CD14-positive monocyte (primary cell): ENCODE data around the gene NFATC1. TPM values are rescaled to one million over a fixed set of nuclear protein-coding genes. Genes with fewer than 3 reads are reported as not detected.

Experiments used
- DNase-seq, 3 donors: peaks; one replicate each; pipeline ENCODE4 v3.0.0-alpha.2; 2011 to 2022
- H2AFZ ChIP-seq: 2 replicates; pipeline ENCODE4 v1.6.0; 2012; ENCODE audit warnings: mild to moderate bottlenecking, low read depth, low read length, inconsistent platforms; ENCODE audit not compliant: insufficient read depth, poor library complexity, severe bottlenecking
- H3K27ac ChIP-seq, 2 donors: 1 replicate in 1 of 2; 2 replicates in 1 of 2; pipeline ENCODE4 v1.5.1; 2012 to 2013; ENCODE audit warnings: low read length in 2 of 2, control low read depth in 1 of 2, inconsistent platforms in 1 of 2, low read depth in 1 of 2, mild to moderate bottlenecking in 1 of 2
- H3K27me3 ChIP-seq, 2 donors: one replicate each; pipeline versions ENCODE4 v1.6.0 to v1.6.1; 2011 to 2013; ENCODE audit warnings: low read length in 2 of 2; ENCODE audit not compliant: control insufficient read depth in 2 of 2, insufficient read depth in 2 of 2
- H3K36me3 ChIP-seq, 2 donors: replicated peaks in 1 of 2; 1 replicate in 1 of 2; 2 replicates in 1 of 2; pipeline versions ENCODE4 v1.5.1 to v1.6.1; 2012 to 2013; ENCODE audit warnings: low read length in 2 of 2, control low read depth in 1 of 2, inconsistent platforms in 1 of 2, mild to moderate bottlenecking in 1 of 2; ENCODE audit not compliant: insufficient read depth in 2 of 2, control insufficient read depth in 1 of 2
- H3K4me1 ChIP-seq, 2 donors: 1 replicate in 1 of 2; 2 replicates in 1 of 2; pipeline versions ENCODE4 v1.5.1 to v1.6.1; 2012 to 2013; ENCODE audit warnings: low read length in 2 of 2, control low read depth in 1 of 2, inconsistent platforms in 1 of 2, mild to moderate bottlenecking in 1 of 2, moderate library complexity in 1 of 2; ENCODE audit not compliant: insufficient read depth in 2 of 2, control insufficient read depth in 1 of 2
- H3K4me2 ChIP-seq: replicated peaks from 2 replicates; pipeline ENCODE3; 2012; ENCODE audit warnings: low read length, moderate library complexity, mild to moderate bottlenecking; ENCODE audit not compliant: poor library complexity, severe bottlenecking; ENCODE audit errors: extremely low read depth
- H3K4me3 ChIP-seq, 3 experiments: fragments of 200-600 bp in 1 of 3; sonication (generic) in 1 of 3; replicated peaks in 1 of 3; 1 replicate in 2 of 3; 2 replicates in 1 of 3; pipeline ENCODE4 v1.5.1; 2011 to 2013; ENCODE audit warnings: low read length in 3 of 3, mild to moderate bottlenecking in 3 of 3, control low read depth in 2 of 3, low read depth in 2 of 3, inconsistent platforms in 1 of 3, moderate library complexity in 1 of 3
- H3K79me2 ChIP-seq: 2 replicates; pipeline ENCODE4 v1.6.0; 2012; ENCODE audit warnings: mild to moderate bottlenecking, control low read depth, inconsistent platforms, low read length, moderate library complexity; ENCODE audit not compliant: insufficient read depth
- H3K9ac ChIP-seq: 2 replicates; pipeline ENCODE4 v1.6.0; 2017; ENCODE audit warnings: low read length, mild to moderate bottlenecking; ENCODE audit not compliant: insufficient read depth, poor library complexity, severe bottlenecking
- H3K9me3 ChIP-seq, 2 donors: replicated peaks in 1 of 2; 1 replicate in 1 of 2; 2 replicates in 1 of 2; pipeline versions ENCODE4 v1.5.1 to v1.6.1; 2012 to 2013; ENCODE audit warnings: low read length in 2 of 2, control low read depth in 1 of 2; ENCODE audit not compliant: control insufficient read depth in 1 of 2, insufficient read depth in 1 of 2
- H4K20me1 ChIP-seq: 2 replicates; pipeline ENCODE4 v1.6.0; 2012; ENCODE audit warnings: mild to moderate bottlenecking, low read length, control low read depth, moderate library complexity; ENCODE audit not compliant: insufficient read depth
- H3K27ac Mint-ChIP-seq, 7 donors: one replicate each; pipeline ENCODE4 v1.8.0; 2020; ENCODE audit warnings: mild to moderate bottlenecking in 7 of 7, mixed read lengths in 7 of 7, moderate library complexity in 6 of 7, inconsistent platforms in 2 of 7
- H3K27me3 Mint-ChIP-seq, 3 donors: one replicate each; pipeline ENCODE4 v1.8.0; 2021 to 2022; ENCODE audit warnings: low read depth in 3 of 3, mild to moderate bottlenecking in 3 of 3, mixed read lengths in 3 of 3, moderate library complexity in 3 of 3, inconsistent platforms in 1 of 3
- H3K36me3 Mint-ChIP-seq, 2 donors: one replicate each; pipeline ENCODE4 v1.8.0; 2020; ENCODE audit warnings: mixed read lengths in 2 of 2, inconsistent platforms in 1 of 2, mild to moderate bottlenecking in 1 of 2
- H3K4me1 Mint-ChIP-seq: one replicate; pipeline ENCODE4 v1.8.0; 2020; ENCODE audit warnings: mild to moderate bottlenecking, mixed read lengths
- H3K4me3 Mint-ChIP-seq, 2 donors: one replicate each; pipeline ENCODE4 v1.8.0; 2020; ENCODE audit warnings: mild to moderate bottlenecking in 2 of 2, mixed read lengths in 2 of 2, moderate library complexity in 1 of 2
- H3K9me3 Mint-ChIP-seq, 7 donors: one replicate each; pipeline ENCODE4 v1.8.0; 2020 to 2022; ENCODE audit warnings: mixed read lengths in 7 of 7, mild to moderate bottlenecking in 6 of 7, moderate library complexity in 6 of 7, inconsistent platforms in 2 of 7
- CTCF ChIP-seq: fragments of 200-600 bp; IDR thresholded peaks from one replicate; pipeline ENCODE4 v1.8.0; 2022; ENCODE audit warnings: antibody characterized with exemption, mild to moderate bottlenecking
- WGBS: methylation state at CpG from one replicate; pipeline ENCODE4 v1.1.5; 2013; ENCODE audit warnings: missing lambda C conversion rate; ENCODE audit not compliant: insufficient coverage; 5-methylcytosine and 5-hydroxymethylcytosine counted together
- intact Hi-C, 2 donors: fragments of 100-400 bp; cut with micrococcal nuclease; formaldehyde crosslinking; loops; one replicate each; pipeline versions ENCODE4 v1.15.0 to v1.15.1; 2023
- polyA plus RNA-seq, 3 donors: library from polyadenylated mRNA; depleted of rRNA in 1 of 3; unstranded in 2 of 3; stranded (reverse) in 1 of 3; fragments of 300-500 nt in 2 of 3; fragments of >200 nt in 1 of 3; fragmentation: Illumina TruSeq in 2 of 3; gene quantifications; 1 replicate in 2 of 3; 2 replicates in 1 of 3; pipeline ENCODE4 v1.2.3, GENCODE V29; 2012 to 2021

NFATC1 gene
- polyA plus RNA-seq, 3 donors, result 7.8 to 10.7 (median 8.3) TPM

- peaks cover 0 to 9% (median 0%) of the 10 kb centered on the region in 7 donors for H3K9me3 Mint-ChIP-seq
- H3K4me1 Mint-ChIP-seq, result peaks cover 26% of the 10 kb centered on the region
- WGBS, result 73% methylated on average over 3 of the region's 9 CpGs
Observed at GRCh38 chr18:79521416-79522205, 125.9 kb downstream of the NFATC1 start.

More at GRCh38 chr18:79521416-79522205, 125.9 kb downstream of the NFATC1 start:
- Mint-ChIP-seq H3K36me3 (peaks cover 6 to 8% of the 10 kb centered on the region in 2 donors), H3K27me3 (peaks cover 26 to 57% (median 29%) of the 10 kb centered on the region in 3 donors), H3K4me3 (no peak overlapping the region), H3K27ac (peak overlapping the region in 2 of 7 donors; percentile 46 to 57)
- peaks cover 14 to 21% of the 10 kb centered on the region in 2 donors for H3K4me1 ChIP-seq
- H2AFZ ChIP-seq, result no peak overlapping the region
- no peaks in the 10 kb centered on the region for H3K36me3 ChIP-seq
- H3K4me3 ChIP-seq, result no peak overlapping the region
- TF ChIP-seq CTCF, result no peak
- no peak overlapping the region for H3K4me2 ChIP-seq
- intact Hi-C loops, result no loop called here
- H3K79me2 ChIP-seq, result no peaks in the 10 kb centered on the region
- H3K9me3 ChIP-seq, result no peaks in the 10 kb centered on the region
- peaks cover 0 to 25% of the 10 kb centered on the region in 2 donors for H3K27me3 ChIP-seq
- H3K9ac ChIP-seq, result no peak overlapping the region
- H3K27ac ChIP-seq, result no peak overlapping the region
- H4K20me1 ChIP-seq, result peaks cover 52% of the 10 kb centered on the region
- no peak for DNase-seq
